ENCODE data around the gene GRK2. TPM values are rescaled to one million over a fixed set of nuclear protein-coding genes. Genes with fewer than 3 reads are reported as not detected.
A peak's percentile ranks its signal among the peaks of the same experiment; 100 is the strongest.

GRK2 gene
- total and polyA plus RNA-seq, 2 of the 8 experiments (the other 6 are each of a cell fraction or from before 2014, with no cell fraction given): 47.3 to 49.7 TPM

DNA sequence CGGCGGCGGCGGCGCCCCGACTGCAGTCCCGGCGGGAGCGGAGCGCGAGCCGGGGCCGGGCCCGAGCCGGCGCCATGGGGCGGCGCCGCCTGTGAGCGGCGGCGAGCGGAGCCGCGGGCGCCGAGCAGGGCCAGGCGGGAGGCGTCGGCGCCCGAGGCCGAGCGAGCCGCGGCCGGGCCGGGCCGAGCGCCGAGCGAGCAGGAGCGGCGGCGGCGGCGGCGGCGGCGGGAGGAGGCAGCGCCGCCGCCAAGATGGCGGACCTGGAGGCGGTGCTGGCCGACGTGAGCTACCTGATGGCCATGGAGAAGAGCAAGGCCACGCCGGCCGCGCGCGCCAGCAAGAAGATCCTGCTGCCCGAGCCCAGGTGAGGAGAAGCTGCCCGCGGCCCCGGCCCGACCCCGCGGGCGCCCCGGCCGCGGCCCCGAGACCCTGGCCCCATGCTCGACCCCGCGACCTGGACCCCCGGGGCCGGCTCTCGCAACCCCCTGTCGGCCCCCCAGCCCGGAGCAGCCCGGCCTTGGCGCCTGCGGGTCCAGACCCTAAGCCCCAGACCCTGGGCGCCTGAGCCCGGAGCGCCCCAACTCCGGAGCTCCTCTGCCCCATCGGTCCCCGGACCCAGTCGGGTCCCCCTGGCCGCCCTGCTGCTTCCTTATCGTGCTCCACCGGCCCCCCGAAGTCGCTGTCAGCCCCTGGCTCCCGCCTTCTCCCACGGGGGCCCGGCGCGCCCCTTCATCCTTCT lies at the start of gene GRK2 (continued):
- TF ChIP-seq SAP30 (IDR thresholded peaks at IDR 0.05; ENCODE audit: insufficient read depth, insufficient replicate concordance, low read length) (no peak), EGR1 (IDR thresholded peaks at IDR 0.05; ENCODE audit: borderline replicate concordance, low read depth, low read length) (no peak), RFX5 (IDR thresholded peaks at IDR 0.05; ENCODE audit: borderline replicate concordance, low read depth, low read length) (no peak), TCF12 (IDR thresholded peaks at IDR 0.05; ENCODE audit: low read depth, low read length) (no peak), KDM4A (IDR thresholded peaks at IDR 0.05; ENCODE audit: low read depth, low read length, severe bottlenecking) (peak; percentile 57), ZNF274 (IDR thresholded peaks at IDR 0.05; ENCODE audit: borderline replicate concordance, extremely low read depth, low read length) (no peak), JUN (IDR thresholded peaks at IDR 0.05; ENCODE audit: low read depth, low read length) (no peak), SIN3A (conservative IDR thresholded peaks at IDR 0.05 in 1 of 2, IDR thresholded peaks at IDR 0.05 in 1 of 2; ENCODE audit: low read depth in 1 of 2, low read length in 2 of 2) (0 out of 4 replicates have a peak, but pooled peaks of 1 of the 2 experiments have one; percentile 6), HDAC6 (IDR thresholded peaks at IDR 0.05; ENCODE audit: low read depth, low read length) (no peak), SP4 (IDR thresholded peaks at IDR 0.05; ENCODE audit: low read length) (no peak), SP1 (IDR thresholded peaks at IDR 0.05; ENCODE audit: low read depth, low read length) (no peak), PHF8 (conservative IDR thresholded peaks at IDR 0.05; ENCODE audit: low read depth, low read length) (0 out of 2 replicates have a peak, but pooled peaks have one; percentile 47), POLR2AphosphoS5 (IDR thresholded peaks at IDR 0.05; ENCODE audit: low read depth, low read length) (no peak), YY1 (IDR thresholded peaks at IDR 0.05; ENCODE audit: low read depth, low read length) (peak; percentile 87; the same call in 1 of the 2 replicates), RAD21 (IDR thresholded peaks at IDR 0.05 in 1 of 2, conservative IDR thresholded peaks at IDR 0.05 in 1 of 2; ENCODE audit: low read depth in 2 of 2, low read length in 2 of 2) (no peak), POLR2A (IDR thresholded peaks at IDR 0.05; ENCODE audit: control extremely low read depth in 1 of 2, low read depth in 2 of 2, low read length in 2 of 2) (no peak), POU5F1 (IDR thresholded peaks at IDR 0.05; ENCODE audit: low read depth, low read length) (no peak), SUZ12 (IDR thresholded peaks at IDR 0.05; ENCODE audit: low read length) (no peak), GTF2F1 (IDR thresholded peaks at IDR 0.05; ENCODE audit: borderline replicate concordance, low read depth, low read length) (no peak), CTBP2 (IDR thresholded peaks at IDR 0.05; ENCODE audit: borderline replicate concordance, insufficient read depth, insufficient read length, low read length) (no peak), BACH1 (IDR thresholded peaks at IDR 0.05; ENCODE audit: low read length) (no peak)
- TF ChIP-seq, protein P1, sequence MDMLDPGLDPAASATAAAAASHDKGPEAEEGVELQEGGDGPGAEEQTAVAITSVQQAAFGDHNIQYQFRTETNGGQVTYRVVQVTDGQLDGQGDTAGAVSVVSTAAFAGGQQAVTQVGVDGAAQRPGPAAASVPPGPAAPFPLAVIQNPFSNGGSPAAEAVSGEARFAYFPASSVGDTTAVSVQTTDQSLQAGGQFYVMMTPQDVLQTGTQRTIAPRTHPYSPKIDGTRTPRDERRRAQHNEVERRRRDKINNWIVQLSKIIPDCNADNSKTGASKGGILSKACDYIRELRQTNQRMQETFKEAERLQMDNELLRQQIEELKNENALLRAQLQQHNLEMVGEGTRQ (IDR thresholded peaks at IDR 0.05; ENCODE audit: low read length): no peak
- TF ChIP-seq, protein P2, sequence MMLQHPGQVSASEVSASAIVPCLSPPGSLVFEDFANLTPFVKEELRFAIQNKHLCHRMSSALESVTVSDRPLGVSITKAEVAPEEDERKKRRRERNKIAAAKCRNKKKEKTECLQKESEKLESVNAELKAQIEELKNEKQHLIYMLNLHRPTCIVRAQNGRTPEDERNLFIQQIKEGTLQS (IDR thresholded peaks at IDR 0.05; ENCODE audit: insufficient read depth, low read depth, low read length): no peak

Measured in H1 (cell line).